Measurements from ENCODE around the gene CARS2.
A peak's percentile ranks its signal among the peaks of the same experiment; 100 is the strongest.
"Not testable (repeated sequence)": the region's sequence is repeated elsewhere in the genome, so short reads cannot be mapped to it uniquely, and the experiment has no call there.

CARS2 gene

GRCh38 chr13:110705356-110705825 lies 525 bp downstream of the CARS2 start:
- Histone ChIP-seq H3K36me3 (ENCODE audit: control insufficient read depth, insufficient read depth, low read length, severe bottlenecking) (peaks cover 16% of the 10 kb centered on the region), H3K4me3 (ENCODE audit: low read length) (peak overlapping the region; percentile 91), H3K4me1 (ENCODE audit: control insufficient read depth, insufficient read depth, low read length) (peaks cover 39% of the 10 kb centered on the region), H3K27me3 (replicated peaks; ENCODE audit: control insufficient read depth, insufficient read depth, low read length) (no peaks in the 10 kb centered on the region), H3K9ac (ENCODE audit: low read length) (peak overlapping the region; percentile 93), H3K9me3 (ENCODE audit: control insufficient read depth, low read length) (no peaks in the 10 kb centered on the region)
- no peak for DNase-seq (ENCODE audit: low read depth)

DNA sequence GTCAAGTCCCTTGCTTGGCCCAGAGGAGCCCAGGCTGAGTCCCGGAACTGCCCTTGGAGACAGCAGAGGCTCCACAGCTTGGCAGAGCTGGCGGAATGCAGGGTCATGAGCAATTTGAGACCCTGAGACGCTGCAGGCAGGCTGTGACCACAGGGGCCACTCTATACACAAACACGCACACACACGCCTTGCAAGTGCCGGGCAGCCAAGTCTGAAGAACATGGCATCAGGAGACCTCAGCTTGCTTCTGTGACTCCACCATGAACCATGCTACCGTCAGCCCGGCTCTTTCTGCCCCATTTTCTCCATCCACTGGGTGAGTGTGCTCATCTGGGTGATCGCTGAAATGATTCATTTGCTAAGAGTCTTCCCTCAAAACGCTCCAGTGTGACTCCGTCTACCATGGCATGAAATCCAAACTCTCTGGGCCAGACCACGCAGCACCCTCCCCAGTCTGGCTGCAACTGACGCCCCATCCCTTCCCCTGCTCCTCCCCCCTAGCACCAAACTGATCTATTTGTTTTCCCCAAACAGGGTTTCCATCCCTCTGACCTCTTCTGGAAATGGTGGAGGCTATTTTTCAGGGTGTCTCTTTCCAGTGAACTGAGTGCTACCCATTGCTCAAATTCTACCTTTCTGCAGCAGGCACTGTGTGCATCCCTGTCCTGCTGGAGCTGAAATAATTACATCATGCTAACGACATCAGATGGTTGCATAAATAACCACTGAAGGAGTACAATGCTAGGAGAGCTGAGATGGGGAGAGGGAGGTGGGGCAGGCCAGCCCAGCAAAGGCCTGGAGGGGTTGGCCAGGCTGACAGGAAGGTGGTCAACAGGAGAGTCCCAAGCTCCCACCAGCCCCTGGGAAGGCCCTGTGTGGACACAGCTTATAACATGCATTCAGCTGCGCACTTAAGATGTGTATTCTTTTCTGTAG lies 3.1 kb downstream of the CARS2 start:
- Histone ChIP-seq H3K27me3 (replicated peaks; ENCODE audit: control insufficient read depth, insufficient read depth, low read length) (no peaks in the 10 kb centered on the region), H3K4me3 (ENCODE audit: low read length) (no peak overlapping the region), H3K4me1 (ENCODE audit: control insufficient read depth, insufficient read depth, low read length) (peaks cover 39% of the 10 kb centered on the region), H3K9me3 (ENCODE audit: control insufficient read depth, low read length) (no peaks in the 10 kb centered on the region), H3K36me3 (ENCODE audit: control insufficient read depth, insufficient read depth, low read length, severe bottlenecking) (peaks cover 39% of the 10 kb centered on the region), H3K9ac (ENCODE audit: low read length) (no peak overlapping the region)
- DNase-seq (ENCODE audit: low read depth): no peak

DNA sequence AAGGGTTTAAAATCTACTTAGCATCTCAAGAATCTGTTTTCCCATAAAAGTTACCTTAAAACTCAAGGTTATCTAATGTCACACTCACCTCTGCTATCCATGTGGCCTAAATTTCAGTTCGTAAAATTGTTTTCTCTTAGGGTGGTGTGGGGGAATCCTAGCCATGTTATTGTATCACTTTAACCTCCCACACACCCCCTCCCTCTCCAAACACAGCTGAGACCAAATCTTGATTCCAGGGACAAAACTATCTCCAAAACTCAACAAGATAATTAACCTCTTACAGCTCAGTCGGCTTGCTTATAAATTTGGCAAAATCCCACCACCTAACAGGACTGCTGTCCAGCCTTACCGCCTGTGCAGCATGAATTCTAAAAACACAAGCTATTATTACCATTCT lies 3.8 kb downstream of the CARS2 start:
- Histone ChIP-seq H3K4me1 (ENCODE audit: control insufficient read depth, insufficient read depth, low read length) (peaks cover 39% of the 10 kb centered on the region), H3K36me3 (ENCODE audit: control insufficient read depth, insufficient read depth, low read length, severe bottlenecking) (peaks cover 47% of the 10 kb centered on the region), H3K27me3 (replicated peaks; ENCODE audit: control insufficient read depth, insufficient read depth, low read length) (no peaks in the 10 kb centered on the region), H3K9me3 (ENCODE audit: control insufficient read depth, low read length) (no peaks in the 10 kb centered on the region), H3K9ac (ENCODE audit: low read length) (no peak overlapping the region), H3K4me3 (ENCODE audit: low read length) (no peak overlapping the region)
- no peak for DNase-seq (ENCODE audit: low read depth)

GRCh38 chr13:110701061-110701460 lies 4.9 kb downstream of the CARS2 start:
- peaks cover 32% of the 10 kb centered on the region for H3K4me1 ChIP-seq (ENCODE audit: control insufficient read depth, insufficient read depth, low read length)
- DNase-seq (ENCODE audit: low read depth); H3K4me3 ChIP-seq (ENCODE audit: low read length); H3K9me3 ChIP-seq (ENCODE audit: control insufficient read depth, low read length); H3K9ac ChIP-seq (ENCODE audit: low read length); H3K27me3 ChIP-seq (replicated peaks; ENCODE audit: control insufficient read depth, insufficient read depth, low read length): not testable (repeated sequence)
- peaks cover 56% of the 10 kb centered on the region for H3K36me3 ChIP-seq (ENCODE audit: control insufficient read depth, insufficient read depth, low read length, severe bottlenecking)

DNA sequence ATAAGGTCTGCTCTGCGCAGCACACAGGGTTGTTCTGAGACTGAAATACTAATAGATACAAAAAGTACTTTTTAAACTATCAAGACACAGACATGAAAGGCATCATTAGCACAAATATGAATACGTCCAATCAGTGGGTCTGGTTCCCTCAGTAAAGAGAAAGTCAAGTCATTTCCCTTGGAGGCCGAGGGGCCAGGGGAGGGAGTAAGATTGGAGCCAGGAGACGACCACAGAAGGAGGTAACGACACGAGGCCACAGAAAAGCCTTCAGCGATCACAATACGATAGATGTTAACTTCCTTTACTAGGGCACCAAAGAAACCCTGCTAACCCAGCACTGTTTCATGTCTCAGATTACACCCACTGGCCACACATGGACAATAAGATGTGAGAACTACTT lies 5.3 kb downstream of the CARS2 start:
- H3K4me1 ChIP-seq (ENCODE audit: control insufficient read depth, insufficient read depth, low read length): peaks cover 32% of the 10 kb centered on the region
- no peaks in the 10 kb centered on the region for H3K9me3 ChIP-seq (ENCODE audit: control insufficient read depth, low read length)
- no peak overlapping the region for H3K9ac ChIP-seq (ENCODE audit: low read length)
- no peak overlapping the region for H3K4me3 ChIP-seq (ENCODE audit: low read length)
- H3K27me3 ChIP-seq (replicated peaks; ENCODE audit: control insufficient read depth, insufficient read depth, low read length): no peaks in the 10 kb centered on the region
- peaks cover 56% of the 10 kb centered on the region for H3K36me3 ChIP-seq (ENCODE audit: control insufficient read depth, insufficient read depth, low read length, severe bottlenecking)
- no peak for DNase-seq (ENCODE audit: low read depth)

DNA sequence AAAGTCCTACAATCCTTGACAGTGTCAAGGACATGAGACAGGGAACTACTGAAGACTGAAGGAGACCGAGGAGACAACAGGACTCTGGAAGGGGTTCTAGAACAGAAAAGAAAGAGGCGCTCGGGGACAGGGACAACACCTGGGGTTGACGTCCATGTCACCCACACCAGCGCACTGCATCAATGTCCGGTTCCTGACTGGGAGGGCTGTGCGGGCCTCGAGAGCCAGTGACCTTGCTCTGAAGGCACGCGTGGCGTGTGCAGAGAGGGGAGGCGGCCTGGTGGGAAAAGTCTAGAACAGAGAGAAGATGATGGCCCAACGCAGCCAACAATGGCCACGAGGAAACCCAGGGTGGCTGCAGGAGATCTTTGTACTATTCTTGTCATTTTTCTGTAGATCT lies 5.7 kb downstream of the CARS2 start:
- no peak overlapping the region for H3K4me3 ChIP-seq (ENCODE audit: low read length)
- no peak for DNase-seq (ENCODE audit: low read depth)
- no peaks in the 10 kb centered on the region for H3K9me3 ChIP-seq (ENCODE audit: control insufficient read depth, low read length)
- no peaks in the 10 kb centered on the region for H3K27me3 ChIP-seq (replicated peaks; ENCODE audit: control insufficient read depth, insufficient read depth, low read length)
- no peak overlapping the region for H3K9ac ChIP-seq (ENCODE audit: low read length)
- peaks cover 30% of the 10 kb centered on the region for H3K4me1 ChIP-seq (ENCODE audit: control insufficient read depth, insufficient read depth, low read length)
- peaks cover 60% of the 10 kb centered on the region for H3K36me3 ChIP-seq (ENCODE audit: control insufficient read depth, insufficient read depth, low read length, severe bottlenecking)

GRCh38 chr13:110699148-110700145 lies 6.5 kb downstream of the CARS2 start:
- H3K27me3 ChIP-seq (replicated peaks; ENCODE audit: control insufficient read depth, insufficient read depth, low read length): no peaks in the 10 kb centered on the region
- no peak for DNase-seq (ENCODE audit: low read depth)
- peaks cover 25% of the 10 kb centered on the region for H3K4me1 ChIP-seq (ENCODE audit: control insufficient read depth, insufficient read depth, low read length)
- peaks cover 66% of the 10 kb centered on the region for H3K36me3 ChIP-seq (ENCODE audit: control insufficient read depth, insufficient read depth, low read length, severe bottlenecking)
- H3K9ac ChIP-seq (ENCODE audit: low read length): no peak overlapping the region
- H3K4me3 ChIP-seq (ENCODE audit: low read length): no peak overlapping the region
- no peaks in the 10 kb centered on the region for H3K9me3 ChIP-seq (ENCODE audit: control insufficient read depth, low read length)

- H3K4me1 ChIP-seq (ENCODE audit: control insufficient read depth, insufficient read depth, low read length): peaks cover 19% of the 10 kb centered on the region
- H3K9ac ChIP-seq (ENCODE audit: low read length): no peak overlapping the region
- DNase-seq (ENCODE audit: low read depth): no peak
- no peaks in the 10 kb centered on the region for H3K9me3 ChIP-seq (ENCODE audit: control insufficient read depth, low read length)
- H3K4me3 ChIP-seq (ENCODE audit: low read length): no peak overlapping the region
- no peaks in the 10 kb centered on the region for H3K27me3 ChIP-seq (replicated peaks; ENCODE audit: control insufficient read depth, insufficient read depth, low read length)
- H3K36me3 ChIP-seq (ENCODE audit: control insufficient read depth, insufficient read depth, low read length, severe bottlenecking): peaks cover 73% of the 10 kb centered on the region
Observed at GRCh38 chr13:110698689-110699088, 7.2 kb downstream of the CARS2 start.

GRCh38 chr13:110697842-110698241 lies 8.1 kb downstream of the CARS2 start:
- H3K27me3 ChIP-seq (replicated peaks; ENCODE audit: control insufficient read depth, insufficient read depth, low read length): no peaks in the 10 kb centered on the region
- peaks cover 76% of the 10 kb centered on the region for H3K36me3 ChIP-seq (ENCODE audit: control insufficient read depth, insufficient read depth, low read length, severe bottlenecking)
- no peak for DNase-seq (ENCODE audit: low read depth)
- H3K9me3 ChIP-seq (ENCODE audit: control insufficient read depth, low read length): no peaks in the 10 kb centered on the region
- no peak overlapping the region for H3K9ac ChIP-seq (ENCODE audit: low read length)
- peaks cover 10% of the 10 kb centered on the region for H3K4me1 ChIP-seq (ENCODE audit: control insufficient read depth, insufficient read depth, low read length)
- no peak overlapping the region for H3K4me3 ChIP-seq (ENCODE audit: low read length)

GRCh38 chr13:110696776-110697175 lies 9.1 kb downstream of the CARS2 start:
- Histone ChIP-seq H3K9ac (ENCODE audit: low read length) (no peak overlapping the region), H3K9me3 (ENCODE audit: control insufficient read depth, low read length) (no peaks in the 10 kb centered on the region), H3K4me1 (ENCODE audit: control insufficient read depth, insufficient read depth, low read length) (no peaks in the 10 kb centered on the region), H3K27me3 (replicated peaks; ENCODE audit: control insufficient read depth, insufficient read depth, low read length) (no peaks in the 10 kb centered on the region), H3K4me3 (ENCODE audit: low read length) (no peak overlapping the region), H3K36me3 (ENCODE audit: control insufficient read depth, insufficient read depth, low read length, severe bottlenecking) (peaks cover 74% of the 10 kb centered on the region)
- DNase-seq (ENCODE audit: low read depth): no peak

- H3K4me3 ChIP-seq (ENCODE audit: low read length); DNase-seq (ENCODE audit: low read depth); H3K27me3 ChIP-seq (replicated peaks; ENCODE audit: control insufficient read depth, insufficient read depth, low read length); H3K4me1 ChIP-seq (ENCODE audit: control insufficient read depth, insufficient read depth, low read length); H3K9ac ChIP-seq (ENCODE audit: low read length); H3K9me3 ChIP-seq (ENCODE audit: control insufficient read depth, low read length): not testable (repeated sequence)
- peaks cover 66% of the 10 kb centered on the region for H3K36me3 ChIP-seq (ENCODE audit: control insufficient read depth, insufficient read depth, low read length, severe bottlenecking)
Observed at GRCh38 chr13:110695774-110696173, 10.1 kb downstream of the CARS2 start.
